Measurements from ENCODE around the gene SRP14. TPM values are rescaled to one million over a fixed set of nuclear protein-coding genes. Genes with fewer than 3 reads are reported as not detected.

Gene SRP14
- total and polyA plus RNA-seq, 11 donors = 189 to 702 (median 237) TPM

DNA sequence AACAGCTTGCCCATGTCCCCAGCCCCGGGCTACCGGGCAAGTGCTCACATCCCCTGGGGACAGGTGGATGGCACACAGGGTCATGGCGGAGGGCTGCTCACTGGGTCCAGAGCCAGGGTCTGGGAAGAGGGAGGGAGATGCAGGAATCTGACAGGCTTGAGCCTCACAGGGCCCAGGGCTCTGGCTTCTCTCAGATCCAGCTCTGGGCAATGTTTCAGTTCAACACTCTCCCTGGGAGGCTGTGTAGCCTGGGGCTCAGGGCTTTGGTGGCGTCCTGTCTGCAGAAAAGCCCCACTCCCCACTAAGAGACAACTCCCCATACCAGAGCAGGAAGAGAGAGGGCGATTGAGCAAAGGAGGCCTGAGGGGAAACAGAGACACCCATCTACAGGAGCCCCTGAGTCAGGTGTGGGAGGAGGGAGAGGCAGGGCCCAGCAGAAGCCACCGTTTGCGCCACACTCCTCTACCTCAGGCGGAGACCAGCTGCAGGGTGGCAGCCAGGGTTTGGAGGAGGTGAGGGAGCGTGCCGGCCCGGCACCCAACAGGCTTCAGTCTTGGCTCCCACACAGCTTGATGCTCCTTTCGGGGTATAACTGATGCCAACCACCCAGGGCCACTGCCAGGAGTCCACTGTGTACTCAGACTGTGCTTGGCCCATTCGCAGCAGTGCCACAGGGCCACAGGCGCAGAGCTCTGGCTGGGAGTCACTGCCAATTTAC, 16.8 kb upstream of the SRP14 start:
- intact Hi-C loops (cut with DNase I) = loop anchor here in 1 of 10 donors (1.0 kb wide), 1 partner anchor 48 kb away; no protein-coding TSS in a partner anchor
- peak overlapping the region in 4 of 12 donors; percentile 25 to 66 (median 38) for H3K27ac ChIP-seq
- ATAC-seq (peak; percentile 92 to 96 (median 92)), DNase-seq (peak in 4 of 5 donors; percentile 63 to 87 (median 69))
- no peaks in the 10 kb centered on the region for H3K27me3 ChIP-seq
- peaks cover 0 to 4% (median 0%) of the 10 kb centered on the region in 9 donors for H3K36me3 ChIP-seq
- peaks cover 0 to 61% (median 9%) of the 10 kb centered on the region in 12 donors for H3K4me1 ChIP-seq
- H3K4me3 ChIP-seq = no peak overlapping the region
- 55 to 73% (median 64%) methylated on average over 5 to 14 of the region's 14 CpGs for WGBS, 4 donors
- no peaks in the 10 kb centered on the region for H3K9me3 ChIP-seq
- no peak for TF ChIP-seq POLR2A (IDR thresholded peaks at IDR 0.05)
- TF ChIP-seq, protein P1, sequence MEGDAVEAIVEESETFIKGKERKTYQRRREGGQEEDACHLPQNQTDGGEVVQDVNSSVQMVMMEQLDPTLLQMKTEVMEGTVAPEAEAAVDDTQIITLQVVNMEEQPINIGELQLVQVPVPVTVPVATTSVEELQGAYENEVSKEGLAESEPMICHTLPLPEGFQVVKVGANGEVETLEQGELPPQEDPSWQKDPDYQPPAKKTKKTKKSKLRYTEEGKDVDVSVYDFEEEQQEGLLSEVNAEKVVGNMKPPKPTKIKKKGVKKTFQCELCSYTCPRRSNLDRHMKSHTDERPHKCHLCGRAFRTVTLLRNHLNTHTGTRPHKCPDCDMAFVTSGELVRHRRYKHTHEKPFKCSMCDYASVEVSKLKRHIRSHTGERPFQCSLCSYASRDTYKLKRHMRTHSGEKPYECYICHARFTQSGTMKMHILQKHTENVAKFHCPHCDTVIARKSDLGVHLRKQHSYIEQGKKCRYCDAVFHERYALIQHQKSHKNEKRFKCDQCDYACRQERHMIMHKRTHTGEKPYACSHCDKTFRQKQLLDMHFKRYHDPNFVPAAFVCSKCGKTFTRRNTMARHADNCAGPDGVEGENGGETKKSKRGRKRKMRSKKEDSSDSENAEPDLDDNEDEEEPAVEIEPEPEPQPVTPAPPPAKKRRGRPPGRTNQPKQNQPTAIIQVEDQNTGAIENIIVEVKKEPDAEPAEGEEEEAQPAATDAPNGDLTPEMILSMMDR (IDR thresholded peaks at IDR 0.05) = no peak

GRCh38 chr15:40054855-40055575, 16.0 kb upstream of the SRP14 start:
- intact Hi-C loops (cut with DNase I) = no loop called here
- ATAC-seq (peak in 2 of 4 donors; percentile 2 to 5), DNase-seq (peak in 1 of 5 donors; percentile 66)
- no peak for TF ChIP-seq POLR2A (IDR thresholded peaks at IDR 0.05)
- TF ChIP-seq, protein P1 (IDR thresholded peaks at IDR 0.05) = no peak
- Histone ChIP-seq H3K4me1 (peaks cover 0 to 63% (median 10%) of the 10 kb centered on the region in 12 donors), H3K27me3 (no peaks in the 10 kb centered on the region), H3K36me3 (peaks cover 0 to 4% (median 0%) of the 10 kb centered on the region in 9 donors), H3K9me3 (no peaks in the 10 kb centered on the region), H3K4me3 (no peak overlapping the region), H3K27ac (peak overlapping the region in 2 of 12 donors; percentile 25 to 66)
- 54 to 67% (median 63%) methylated on average over 4 to 6 of the region's 6 CpGs for WGBS, 4 donors

- intact Hi-C loops (cut with DNase I) = no loop called here
Observed at GRCh38 chr15:40054605-40054854, 15.5 kb upstream of the SRP14 start.

More at GRCh38 chr15:40054605-40054854, 15.5 kb upstream of the SRP14 start:
- DNase-seq (no peak), ATAC-seq (no peak)
- no peaks in the 10 kb centered on the region for H3K27me3 ChIP-seq
- H3K4me3 ChIP-seq = no peak overlapping the region
- H3K27ac ChIP-seq = no peak overlapping the region
- peaks cover 0 to 66% (median 10%) of the 10 kb centered on the region in 12 donors for H3K4me1 ChIP-seq
- 77 to 95% (median 83%) methylated on average over 3 of the region's 3 CpGs for WGBS, 4 donors
- TF ChIP-seq, protein P1 (IDR thresholded peaks at IDR 0.05) = no peak
- no peaks in the 10 kb centered on the region for H3K9me3 ChIP-seq
- H3K36me3 ChIP-seq = peaks cover 0 to 4% (median 0%) of the 10 kb centered on the region in 9 donors

All from heart left ventricle (tissue), 16 donors.